ENCODE data around the gene COMMD10.

- TF ChIP-seq FOXP2 (optimal IDR thresholded peaks at IDR 0.05; ENCODE audit: borderline replicate concordance, extremely low read depth, extremely low read length, insufficient read depth) (no peak), POLR2AphosphoS5 (IDR thresholded peaks at IDR 0.05; ENCODE audit: low read depth, low read length) (no peak), REST (IDR thresholded peaks at IDR 0.05; ENCODE audit: insufficient read depth in 1 of 2, low read depth in 2 of 2, low read length in 2 of 2) (no peak), TAF1 (IDR thresholded peaks at IDR 0.05; ENCODE audit: borderline replicate concordance, insufficient read depth, low read length) (no peak)
These were observed 68.9 kb downstream of the COMMD10 start for GRCh38 chr5:116153687-116154174.
